ENCODE results near the gene TBKBP1. TPM values are rescaled to one million over a fixed set of nuclear protein-coding genes. Genes with fewer than 3 reads are reported as not detected.

TBKBP1 gene
- total and polyA plus RNA-seq, 2 experiments from 2014 or later: 22.6 to 143 TPM

DNA sequence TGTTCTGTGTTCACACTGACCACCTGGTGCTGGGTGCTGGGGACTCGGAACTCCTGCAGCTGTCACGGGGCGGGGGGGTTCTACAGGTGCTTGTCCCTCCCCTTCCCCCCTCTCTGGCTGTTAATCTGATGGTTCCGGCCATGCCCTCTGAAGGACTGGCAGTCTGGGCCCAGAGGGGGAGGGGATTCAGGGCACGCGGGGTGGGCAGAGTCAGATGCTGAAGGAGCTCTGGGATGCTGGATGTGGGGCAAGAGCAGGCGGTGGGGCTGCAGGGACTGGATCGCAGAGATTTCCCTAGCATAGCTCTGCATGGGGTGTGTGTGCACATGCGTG lies 33.7 kb downstream of the TBKBP1 start:
- no peaks in the 10 kb centered on the region for H3K9me3 ChIP-seq (ENCODE audit: low read depth)
- H3K27me3 ChIP-seq: peaks cover 26% of the 10 kb centered on the region
- H3K27ac ChIP-seq: no peak overlapping the region
- no peak overlapping the region for H3K4me3 ChIP-seq
- no peaks in the 10 kb centered on the region for H3K36me3 ChIP-seq
- TF ChIP-seq, protein P1, sequence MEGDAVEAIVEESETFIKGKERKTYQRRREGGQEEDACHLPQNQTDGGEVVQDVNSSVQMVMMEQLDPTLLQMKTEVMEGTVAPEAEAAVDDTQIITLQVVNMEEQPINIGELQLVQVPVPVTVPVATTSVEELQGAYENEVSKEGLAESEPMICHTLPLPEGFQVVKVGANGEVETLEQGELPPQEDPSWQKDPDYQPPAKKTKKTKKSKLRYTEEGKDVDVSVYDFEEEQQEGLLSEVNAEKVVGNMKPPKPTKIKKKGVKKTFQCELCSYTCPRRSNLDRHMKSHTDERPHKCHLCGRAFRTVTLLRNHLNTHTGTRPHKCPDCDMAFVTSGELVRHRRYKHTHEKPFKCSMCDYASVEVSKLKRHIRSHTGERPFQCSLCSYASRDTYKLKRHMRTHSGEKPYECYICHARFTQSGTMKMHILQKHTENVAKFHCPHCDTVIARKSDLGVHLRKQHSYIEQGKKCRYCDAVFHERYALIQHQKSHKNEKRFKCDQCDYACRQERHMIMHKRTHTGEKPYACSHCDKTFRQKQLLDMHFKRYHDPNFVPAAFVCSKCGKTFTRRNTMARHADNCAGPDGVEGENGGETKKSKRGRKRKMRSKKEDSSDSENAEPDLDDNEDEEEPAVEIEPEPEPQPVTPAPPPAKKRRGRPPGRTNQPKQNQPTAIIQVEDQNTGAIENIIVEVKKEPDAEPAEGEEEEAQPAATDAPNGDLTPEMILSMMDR (IDR thresholded peaks at IDR 0.05; ENCODE audit: low read depth, low read length): no peak
- H3K4me1 ChIP-seq (ENCODE audit: low read depth): no peaks in the 10 kb centered on the region
- no peak for DNase-seq (ENCODE audit: low read depth in 1 of 2, low spot score in 1 of 2)

DNA sequence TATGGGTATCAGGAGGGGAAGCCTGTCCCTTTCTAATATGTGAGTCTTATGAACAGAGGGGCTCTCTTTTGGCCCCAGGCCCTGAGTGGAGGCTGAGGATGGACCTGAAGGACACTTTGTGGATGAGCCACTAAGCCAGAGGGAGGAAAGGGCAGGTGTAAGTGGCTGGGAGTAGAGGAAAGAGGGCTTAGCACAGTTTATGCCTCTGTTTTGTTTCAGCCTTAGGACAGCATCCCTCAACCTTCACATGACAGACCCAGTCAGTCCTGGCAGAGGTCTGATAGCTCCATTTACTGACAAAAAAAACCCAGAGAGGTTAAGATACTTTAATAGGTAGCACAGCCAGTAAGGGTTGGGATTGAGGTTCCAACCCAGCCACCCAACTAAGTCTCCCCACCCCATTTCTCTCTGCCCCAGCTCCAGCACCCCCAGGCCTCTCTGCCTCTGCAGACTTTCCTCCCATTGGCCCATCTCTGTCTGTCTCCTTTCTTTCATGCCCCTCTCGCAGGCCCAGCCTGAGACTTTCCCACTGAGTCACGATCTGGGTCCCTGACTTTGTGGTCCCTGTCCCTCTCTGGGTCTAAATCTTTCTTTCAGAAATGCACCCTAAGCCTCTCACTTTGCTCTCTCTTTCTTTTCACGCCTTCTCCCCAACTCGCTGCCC lies 34.4 kb downstream of the TBKBP1 start:
- H3K4me3 ChIP-seq: no peak overlapping the region
- no peak for DNase-seq (ENCODE audit: low read depth in 1 of 2, low spot score in 1 of 2)
- H3K27ac ChIP-seq: no peak overlapping the region
- TF ChIP-seq, protein P1 (IDR thresholded peaks at IDR 0.05; ENCODE audit: low read depth, low read length): no peak
- H3K27me3 ChIP-seq: peaks cover 32% of the 10 kb centered on the region
- no peaks in the 10 kb centered on the region for H3K9me3 ChIP-seq (ENCODE audit: low read depth)
- no peaks in the 10 kb centered on the region for H3K4me1 ChIP-seq (ENCODE audit: low read depth)
- H3K36me3 ChIP-seq: no peaks in the 10 kb centered on the region

DNA sequence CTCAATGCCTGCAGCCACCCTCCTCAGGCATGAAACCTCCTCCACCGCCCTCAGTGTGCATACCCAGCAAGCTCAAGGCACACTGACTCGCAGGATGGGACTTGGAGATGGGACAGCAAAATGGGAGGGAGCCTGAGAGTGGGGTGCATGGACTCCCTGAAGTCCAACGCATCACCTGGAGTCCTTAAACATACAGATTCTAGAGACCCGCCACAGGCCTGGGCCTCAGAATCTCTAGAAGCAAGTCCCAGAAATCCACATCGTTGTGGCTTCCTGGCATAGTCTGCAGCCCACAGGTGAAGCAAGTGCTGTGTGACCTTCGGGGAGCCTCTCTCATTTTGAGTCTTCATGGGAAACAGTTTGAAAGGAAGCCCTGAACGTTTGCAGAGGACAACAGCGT lies 35.5 kb downstream of the TBKBP1 start:
- Histone ChIP-seq H3K9me3 (ENCODE audit: low read depth) (no peaks in the 10 kb centered on the region), H3K27ac (no peak overlapping the region), H3K36me3 (no peaks in the 10 kb centered on the region), H3K4me1 (ENCODE audit: low read depth) (no peaks in the 10 kb centered on the region), H3K27me3 (peaks cover 44% of the 10 kb centered on the region), H3K4me3 (no peak overlapping the region)
- DNase-seq (ENCODE audit: low read depth in 1 of 2, low spot score in 1 of 2): no peak
- TF ChIP-seq, protein P1 (IDR thresholded peaks at IDR 0.05; ENCODE audit: low read depth, low read length): no peak

DNA sequence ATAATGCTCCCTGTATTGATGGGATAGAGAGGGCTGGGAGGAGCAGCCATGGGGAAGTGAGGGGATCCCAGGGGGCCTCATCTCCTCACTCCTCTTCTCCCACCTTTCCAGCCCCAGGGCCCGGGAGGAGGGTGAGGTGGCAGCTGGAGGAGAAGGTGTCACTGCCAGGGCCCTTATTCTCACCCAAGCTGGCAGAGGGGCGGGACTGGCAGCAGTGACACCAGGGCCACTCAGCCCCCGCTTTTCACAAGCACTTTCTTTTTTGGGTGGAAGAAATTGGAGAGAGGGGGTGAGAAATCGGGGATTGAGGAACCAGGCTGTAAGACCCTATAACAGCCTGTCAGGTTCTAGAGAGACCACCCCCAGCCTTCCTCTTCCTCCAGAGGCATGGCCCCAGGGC lies 36.7 kb downstream of the TBKBP1 start:
- peaks cover 56% of the 10 kb centered on the region for H3K27me3 ChIP-seq

DNA sequence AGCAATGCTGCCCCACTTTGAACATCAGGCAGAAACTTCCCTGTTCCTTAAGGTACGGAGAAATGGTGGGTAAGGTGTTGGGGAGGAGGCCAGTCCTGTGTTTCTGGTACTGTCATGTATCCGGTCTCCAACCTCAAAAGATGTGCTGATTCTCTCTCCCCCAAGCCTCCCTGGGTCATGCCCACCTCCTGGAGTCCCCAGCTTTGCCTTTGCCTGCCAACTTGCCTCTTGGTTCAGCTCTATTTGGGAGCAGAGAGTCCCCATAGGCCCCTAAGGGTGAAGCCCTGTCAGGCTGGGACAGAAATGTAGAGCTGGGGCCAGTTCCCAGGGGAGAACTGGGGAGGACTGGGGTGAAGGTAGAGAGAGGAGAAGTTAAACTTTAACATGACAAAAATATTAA lies 37.4 kb downstream of the TBKBP1 start:
- no peak for DNase-seq (ENCODE audit: low read depth in 1 of 2, low spot score in 1 of 2)

More for the DNA sequence above, 36.7 kb downstream of the TBKBP1 start:
- H3K9me3 ChIP-seq (ENCODE audit: low read depth): no peaks in the 10 kb centered on the region
- no peak overlapping the region for H3K4me3 ChIP-seq
- DNase-seq (ENCODE audit: low read depth in 1 of 2, low spot score in 1 of 2): no peak
- TF ChIP-seq, protein P1 (IDR thresholded peaks at IDR 0.05; ENCODE audit: low read depth, low read length): no peak
- no peaks in the 10 kb centered on the region for H3K36me3 ChIP-seq
- no peak overlapping the region for H3K27ac ChIP-seq
- no peaks in the 10 kb centered on the region for H3K4me1 ChIP-seq (ENCODE audit: low read depth)

More for the DNA sequence above, 37.4 kb downstream of the TBKBP1 start:
- TF ChIP-seq, protein P1 (IDR thresholded peaks at IDR 0.05; ENCODE audit: low read depth, low read length): no peak
- Histone ChIP-seq H3K27me3 (peaks cover 63% of the 10 kb centered on the region), H3K9me3 (ENCODE audit: low read depth) (no peaks in the 10 kb centered on the region), H3K36me3 (no peaks in the 10 kb centered on the region), H3K27ac (no peak overlapping the region), H3K4me1 (ENCODE audit: low read depth) (no peaks in the 10 kb centered on the region), H3K4me3 (no peak overlapping the region)
